ENCODE data around the gene RNF166.

The RNF166 gene

DNA sequence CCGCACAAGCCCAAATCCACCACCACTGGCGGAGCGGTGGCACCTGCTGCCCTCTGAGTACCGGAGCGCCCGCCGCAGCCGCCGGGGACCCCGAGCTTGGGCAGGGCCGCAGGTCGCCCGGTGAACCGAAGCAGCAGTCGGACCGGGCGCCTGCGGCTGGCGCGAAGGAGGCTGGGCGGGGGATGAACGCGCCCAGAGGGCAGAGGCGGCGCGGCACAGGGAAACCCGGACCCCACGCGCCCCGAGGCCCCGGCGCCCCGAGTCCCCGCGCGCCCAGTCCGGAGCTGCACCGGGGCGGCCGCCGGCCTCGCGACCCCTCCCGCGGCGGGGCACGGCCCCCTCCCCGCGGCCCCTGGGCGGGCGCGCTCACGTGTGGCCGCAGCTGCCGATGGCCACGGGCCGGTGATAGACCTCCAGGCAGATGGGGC, 393 bp downstream of the RNF166 start:
- DNase-seq = no peak

GRCh38 chr16:88705076-88705684, 1.0 kb downstream of the RNF166 start:
- no peak for DNase-seq

GRCh38 chr16:88703486-88704309, 2.5 kb downstream of the RNF166 start:
- peak; percentile 63 for DNase-seq

DNA sequence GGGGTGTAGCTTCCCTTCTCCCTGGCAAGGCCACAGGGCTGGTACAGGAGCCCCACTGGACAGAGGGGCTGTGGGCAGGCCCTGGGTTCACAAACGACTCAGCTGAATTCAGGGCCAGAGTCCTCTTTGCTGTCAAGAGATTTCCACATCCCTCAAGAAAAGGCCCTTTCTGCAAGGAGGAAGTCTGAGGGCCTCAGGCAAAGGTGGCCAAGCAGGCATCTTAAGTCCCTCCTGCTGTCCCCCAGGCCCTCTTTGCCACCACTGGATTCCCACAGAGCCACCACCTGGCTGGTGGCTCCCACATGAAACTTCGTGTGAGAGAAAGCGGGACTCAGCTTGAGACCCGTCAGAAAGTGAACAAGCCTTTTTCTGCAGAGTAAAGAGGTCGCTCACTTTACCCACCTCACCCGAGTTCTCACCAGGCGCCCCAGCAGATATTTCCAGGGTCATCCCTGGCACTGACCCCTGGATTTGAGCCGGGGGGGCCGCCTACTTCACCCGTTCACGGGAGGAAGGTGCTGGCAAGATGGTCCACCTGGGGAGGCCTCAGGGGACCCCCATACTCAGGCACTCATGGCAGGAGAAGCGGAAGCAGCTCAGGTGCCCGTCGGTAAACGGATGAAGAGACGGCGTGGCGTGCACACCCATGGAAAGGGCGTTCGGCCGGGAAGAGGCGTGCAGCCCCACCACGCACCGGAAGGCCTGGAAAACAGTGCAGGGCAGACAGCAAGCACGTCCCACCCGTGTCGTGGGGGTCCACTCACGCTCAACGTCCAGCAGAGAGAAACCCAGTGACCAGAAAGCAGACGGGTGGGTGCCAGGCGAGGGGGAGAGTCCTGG, 3.6 kb downstream of the RNF166 start:
- no peak for DNase-seq

GRCh38 chr16:88701581-88702370, 4.4 kb downstream of the RNF166 start:
- DNase-seq = no peak

DNA sequence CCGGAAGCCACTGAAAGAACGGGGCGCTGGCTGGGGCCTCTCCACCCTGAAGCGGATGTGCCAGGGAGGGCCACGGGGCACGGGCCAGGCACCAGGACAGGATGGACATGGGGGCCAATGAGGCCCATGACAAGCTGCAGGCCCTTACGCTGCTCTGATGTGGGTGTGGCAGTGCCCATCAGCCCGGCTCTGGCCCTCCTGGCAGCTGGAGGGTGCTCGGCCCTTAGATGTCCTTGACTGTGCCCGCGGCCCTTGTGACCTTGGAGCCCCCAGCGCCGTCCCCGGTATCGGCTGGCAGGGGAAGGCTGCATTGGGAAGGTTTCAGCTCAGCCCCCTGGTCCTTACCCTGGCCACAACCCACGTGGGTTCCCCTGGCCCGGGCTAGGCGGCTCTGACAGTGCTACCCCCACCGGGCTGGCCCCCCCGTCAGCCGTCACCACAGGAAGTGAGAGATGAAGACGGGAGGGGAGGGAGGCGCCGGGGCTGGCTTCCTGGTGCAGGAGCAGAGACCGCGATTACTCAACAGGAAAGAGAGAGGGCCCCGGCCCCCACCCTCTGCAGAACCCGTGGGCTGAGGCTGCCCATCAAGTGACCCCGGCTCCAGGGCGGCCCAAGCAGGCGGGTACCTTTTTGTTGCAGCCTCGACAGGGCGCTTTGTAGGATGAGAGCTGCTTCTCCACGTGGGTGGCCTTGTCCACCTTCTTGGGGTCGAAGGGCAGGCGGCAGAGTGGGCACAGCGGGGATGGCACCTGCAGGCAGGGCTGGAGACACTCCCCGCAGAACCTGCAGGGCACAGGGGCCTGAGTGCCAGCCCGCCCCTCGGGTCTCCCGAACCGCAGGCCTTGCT, 5.3 kb downstream of the RNF166 start:
- peak; percentile 95 for DNase-seq

DNA sequence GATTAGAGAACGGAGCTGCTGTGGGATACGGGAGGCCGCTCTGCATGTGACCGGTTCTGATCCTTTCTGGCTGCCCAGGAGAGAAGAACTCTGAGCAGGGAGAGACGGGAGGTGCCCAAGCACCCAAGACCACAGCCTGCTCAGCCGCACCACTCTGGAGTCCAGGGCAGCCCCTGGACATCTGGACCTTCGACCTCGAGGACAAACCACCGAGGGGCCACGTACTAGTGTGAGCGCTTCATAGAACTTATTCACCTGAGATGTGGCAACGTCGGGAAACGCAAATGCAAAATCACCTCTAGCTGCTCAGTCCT, 5.9 kb downstream of the RNF166 start:
- DNase-seq = no peak

GRCh38 chr16:88699180-88699579, 7.0 kb downstream of the RNF166 start:
- no peak for DNase-seq

- DNase-seq = no peak
Measured at GRCh38 chr16:88698646-88699045, 7.6 kb downstream of the RNF166 start.

- no peak for DNase-seq
Measured at GRCh38 chr16:88697831-88698615, 8.2 kb downstream of the RNF166 start.

DNA sequence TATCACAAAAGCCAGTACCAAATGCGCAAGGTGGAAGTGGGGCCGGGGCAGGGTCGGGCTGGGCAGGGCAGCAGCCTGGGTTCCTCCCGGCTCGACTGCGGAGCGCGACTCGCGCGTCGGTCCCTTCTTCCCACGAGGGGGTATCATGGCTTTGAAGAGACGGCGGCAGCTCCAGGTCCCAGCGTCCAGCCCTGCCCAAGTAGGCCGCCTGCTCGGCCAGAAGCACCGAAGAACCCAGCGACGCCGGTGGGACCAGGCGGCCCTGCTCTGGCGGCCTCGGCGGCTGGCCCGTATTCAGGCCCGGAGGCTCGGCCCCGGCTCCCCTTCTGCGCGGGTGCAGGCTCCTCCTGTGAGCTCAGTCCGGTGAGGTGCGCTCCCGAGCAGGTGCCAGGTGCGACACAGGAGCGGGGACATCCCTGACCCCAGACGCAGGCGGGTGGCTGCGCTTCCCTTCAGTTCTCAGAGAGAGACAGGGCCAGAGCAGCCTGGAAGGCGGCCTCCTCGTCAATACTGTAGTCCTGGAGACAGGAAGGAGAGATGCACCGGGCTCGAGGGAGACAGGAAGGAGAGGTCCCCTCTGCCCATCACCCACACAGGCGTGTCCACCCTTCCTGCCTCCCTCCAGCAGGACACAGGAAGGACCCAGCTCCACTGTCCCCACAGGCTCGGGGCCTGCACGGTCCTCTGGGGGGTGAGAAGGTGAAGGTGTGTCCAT, 8.9 kb downstream of the RNF166 start:
- DNase-seq = no peak

DNA sequence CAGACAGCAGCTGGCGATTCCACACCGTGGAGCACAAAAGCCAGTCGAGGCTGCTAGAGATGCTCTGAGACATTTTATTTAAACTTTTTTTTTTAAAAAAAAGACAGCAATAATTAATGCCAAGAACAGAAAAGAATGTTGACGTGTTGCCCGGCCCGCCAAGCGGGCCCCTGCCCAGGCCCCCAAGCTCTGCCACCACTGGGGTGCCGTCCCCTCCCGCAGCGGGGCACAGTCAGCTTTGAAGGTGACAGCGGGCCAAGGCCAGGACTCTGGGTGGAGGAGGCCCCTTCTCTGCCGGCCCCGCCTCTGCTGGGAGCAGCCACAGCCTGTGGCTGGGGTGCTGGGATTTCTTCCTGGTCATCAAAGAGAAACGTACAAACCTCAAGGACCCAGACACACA, 9.8 kb downstream of the RNF166 start:
- no peak for DNase-seq

GRCh38 chr16:88695753-88696152, 10.5 kb downstream of the RNF166 start:
- DNase-seq = no peak

- no peak for DNase-seq
Measured at GRCh38 chr16:88695218-88695617, 11.0 kb downstream of the RNF166 start.

DNA sequence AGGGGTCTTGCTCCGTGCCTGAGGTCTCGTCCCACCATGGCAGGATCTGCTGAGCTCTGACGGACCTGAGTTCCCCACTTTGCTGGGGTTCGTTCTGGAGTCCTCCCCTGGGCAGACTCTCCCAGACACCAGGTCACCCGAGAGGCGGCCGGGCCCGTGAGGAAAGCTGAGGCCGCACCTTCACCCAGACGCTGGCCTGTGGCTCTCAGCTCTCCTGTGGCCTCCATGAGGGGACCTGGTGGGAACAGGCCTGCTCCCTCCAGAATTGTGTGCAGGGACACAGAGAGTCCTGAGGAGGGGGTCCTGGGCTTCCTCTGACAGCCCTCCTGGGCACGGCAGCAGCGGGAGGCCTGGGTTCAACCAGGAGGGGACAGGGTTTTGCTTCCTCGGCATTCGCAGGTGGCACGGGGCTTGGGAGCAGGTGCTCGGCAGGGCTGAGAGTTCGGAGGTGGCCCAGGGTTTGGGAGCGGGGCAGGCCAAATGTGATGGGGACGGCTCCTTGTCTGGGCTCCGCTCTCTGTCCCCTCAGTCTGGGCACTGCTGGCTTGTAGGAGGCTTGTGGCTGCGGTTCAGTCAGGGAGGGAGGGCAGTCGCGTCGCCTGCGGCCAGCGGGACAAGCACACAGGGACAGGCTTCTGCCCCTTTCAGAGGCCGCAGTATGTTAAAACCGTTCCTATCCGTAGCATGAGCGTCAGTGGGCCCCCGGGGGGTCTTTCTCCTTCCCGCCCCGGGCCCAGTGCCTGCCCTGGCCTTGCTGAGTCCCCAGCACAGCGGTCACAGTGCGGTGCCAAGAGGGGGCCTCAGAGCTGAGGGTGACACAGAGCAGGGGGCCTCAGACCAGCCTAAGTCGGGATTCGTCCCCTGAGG, 11.8 kb downstream of the RNF166 start:
- no peak for DNase-seq

- no peak for DNase-seq
Measured at GRCh38 chr16:88693420-88694177, 12.6 kb downstream of the RNF166 start.

- DNase-seq = no peak
Measured at GRCh38 chr16:88692861-88693260, 13.3 kb downstream of the RNF166 start.

GRCh38 chr16:88691924-88692560, 14.2 kb downstream of the RNF166 start:
- DNase-seq = no peak

Measured in activated gamma-delta T cell (primary cell).